HG02885 (cell line): ENCODE data around the gene EHBP1L1.
"Not testable (repeated sequence)": the region's sequence is repeated elsewhere in the genome, so short reads cannot be mapped to it uniquely, and the experiment has no call there.

Experiments
- ATAC-seq: cut with Tn5 transposase; IDR thresholded peaks from one replicate; pipeline ENCODE4 v1.9.1; 2021; ENCODE audit warnings: mild to moderate bottlenecking; ENCODE audit not compliant: unreplicated experiment, poor library complexity

EHBP1L1 gene

GRCh38 chr11:65625628-65626342, 49.9 kb downstream of the EHBP1L1 start:
- no peak for ATAC-seq

- no peak for ATAC-seq
Observed at GRCh38 chr11:65627202-65627601, 51.3 kb downstream of the EHBP1L1 start.

- no peak for ATAC-seq
Observed at GRCh38 chr11:65629579-65629978, 53.7 kb downstream of the EHBP1L1 start.

GRCh38 chr11:65630215-65630614, 54.4 kb downstream of the EHBP1L1 start:
- no peak for ATAC-seq

GRCh38 chr11:65633390-65634108, 57.7 kb downstream of the EHBP1L1 start:
- no peak for ATAC-seq

GRCh38 chr11:65634109-65634436, 58.2 kb downstream of the EHBP1L1 start:
- no peak for ATAC-seq

GRCh38 chr11:65634440-65634839, 58.6 kb downstream of the EHBP1L1 start:
- no peak for ATAC-seq

- ATAC-seq: no peak
Observed at GRCh38 chr11:65634905-65635731, 59.3 kb downstream of the EHBP1L1 start.

- ATAC-seq: no peak
Observed at GRCh38 chr11:65636108-65637031, 60.5 kb downstream of the EHBP1L1 start.

- ATAC-seq: no peak
Observed at GRCh38 chr11:65637032-65637557, 61.2 kb downstream of the EHBP1L1 start.

- ATAC-seq: peak; percentile 51
Observed at GRCh38 chr11:65637794-65638419, 62.1 kb downstream of the EHBP1L1 start, which contains the start of gene SIPA1. Gene SIPA1 (plus strand): TSS chr11:65638101. CDS start chr11:65640922, 2,821 bp downstream.

- not testable (repeated sequence) for ATAC-seq
Observed at GRCh38 chr11:65639228-65639597, 63.4 kb downstream of the EHBP1L1 start.

- ATAC-seq: peak; percentile 44
Observed at GRCh38 chr11:65639623-65640482, 64.0 kb downstream of the EHBP1L1 start.

GRCh38 chr11:65640483-65641296, 64.8 kb downstream of the EHBP1L1 start:
- ATAC-seq: peak; percentile 2

GRCh38 chr11:65641297-65642013, 65.6 kb downstream of the EHBP1L1 start:
- no peak for ATAC-seq
